Duodenal mucosa (tissue), 2 donors: ENCODE results near the gene HTRA1.

Source experiments
- H3K27ac ChIP-seq: one replicate; pipeline ENCODE4 v1.7.0; 2013; ENCODE audit warnings: low read depth, low read length
- H3K27me3 ChIP-seq, 2 donors: one replicate each; pipeline ENCODE4 v1.7.0; 2013; ENCODE audit warnings: low read length in 2 of 2, control low read depth in 1 of 2; ENCODE audit not compliant: insufficient read depth in 2 of 2, control insufficient read depth in 1 of 2
- H3K36me3 ChIP-seq, 2 donors: one replicate each; pipeline ENCODE4 v1.7.0; 2013; ENCODE audit warnings: low read length in 2 of 2, control low read depth in 1 of 2; ENCODE audit not compliant: insufficient read depth in 2 of 2, control insufficient read depth in 1 of 2
- H3K4me1 ChIP-seq, 2 donors: one replicate each; pipeline ENCODE4 v1.7.0; 2013; ENCODE audit warnings: low read length in 2 of 2, control low read depth in 1 of 2; ENCODE audit not compliant: insufficient read depth in 2 of 2, control insufficient read depth in 1 of 2
- H3K4me3 ChIP-seq, 2 donors: one replicate each; pipeline ENCODE4 v1.7.0; 2013; ENCODE audit warnings: low read length in 2 of 2, low read depth in 1 of 2
- H3K9ac ChIP-seq, 2 donors: one replicate each; pipeline ENCODE4 v1.7.0; 2013; ENCODE audit warnings: low read length in 2 of 2, low read depth in 1 of 2
- H3K9me3 ChIP-seq, 2 donors: one replicate each; pipeline ENCODE4 v1.7.0; 2013; ENCODE audit warnings: low read length in 2 of 2, control low read depth in 1 of 2; ENCODE audit not compliant: control insufficient read depth in 1 of 2

HTRA1 gene

GRCh38 chr10:122526892-122527291, 65.5 kb downstream of the HTRA1 start:
- Histone ChIP-seq H3K27me3 (no peaks in the 10 kb centered on the region), H3K4me3 (no peak overlapping the region), H3K9ac (no peak overlapping the region), H3K36me3 (no peaks in the 10 kb centered on the region), H3K27ac (no peak overlapping the region), H3K4me1 (peaks cover 30 to 52% of the 10 kb centered on the region in 2 donors), H3K9me3 (no peaks in the 10 kb centered on the region)

- H3K9me3 ChIP-seq, result no peaks in the 10 kb centered on the region
- H3K9ac ChIP-seq, result no peak overlapping the region
- no peaks in the 10 kb centered on the region for H3K36me3 ChIP-seq
- no peak overlapping the region for H3K27ac ChIP-seq
- peaks cover 37 to 68% of the 10 kb centered on the region in 2 donors for H3K4me1 ChIP-seq
- no peaks in the 10 kb centered on the region for H3K27me3 ChIP-seq
- no peak overlapping the region for H3K4me3 ChIP-seq
These were observed 68.8 kb downstream of the HTRA1 start for GRCh38 chr10:122530177-122530576.

- H3K27ac ChIP-seq, result no peak overlapping the region
- no peaks in the 10 kb centered on the region for H3K27me3 ChIP-seq
- H3K4me3 ChIP-seq, result no peak overlapping the region
- H3K9ac ChIP-seq, result no peak overlapping the region
- no peaks in the 10 kb centered on the region for H3K36me3 ChIP-seq
- peaks cover 32 to 63% of the 10 kb centered on the region in 2 donors for H3K4me1 ChIP-seq
- no peaks in the 10 kb centered on the region for H3K9me3 ChIP-seq
These were observed 69.9 kb downstream of the HTRA1 start for GRCh38 chr10:122531261-122531660.

- Histone ChIP-seq H3K9me3 (no peaks in the 10 kb centered on the region), H3K27ac (no peak overlapping the region), H3K27me3 (no peaks in the 10 kb centered on the region), H3K4me3 (no peak overlapping the region), H3K4me1 (peaks cover 28 to 56% of the 10 kb centered on the region in 2 donors), H3K36me3 (no peaks in the 10 kb centered on the region), H3K9ac (no peak overlapping the region)
These were observed 70.6 kb downstream of the HTRA1 start for GRCh38 chr10:122531939-122532338.

GRCh38 chr10:122532601-122533296, 71.4 kb downstream of the HTRA1 start:
- H3K27ac ChIP-seq, result no peak overlapping the region
- peaks cover 22 to 48% of the 10 kb centered on the region in 2 donors for H3K4me1 ChIP-seq
- H3K27me3 ChIP-seq, result no peaks in the 10 kb centered on the region
- no peak overlapping the region for H3K9ac ChIP-seq
- no peak overlapping the region for H3K4me3 ChIP-seq
- H3K36me3 ChIP-seq, result no peaks in the 10 kb centered on the region
- H3K9me3 ChIP-seq, result no peaks in the 10 kb centered on the region

- H3K36me3 ChIP-seq, result no peaks in the 10 kb centered on the region
- no peaks in the 10 kb centered on the region for H3K9me3 ChIP-seq
- H3K27me3 ChIP-seq, result no peaks in the 10 kb centered on the region
- H3K9ac ChIP-seq, result no peak overlapping the region
- H3K4me3 ChIP-seq, result no peak overlapping the region
- H3K4me1 ChIP-seq, result peaks cover 27 to 37% of the 10 kb centered on the region in 2 donors
- H3K27ac ChIP-seq, result no peak overlapping the region
These were observed 76.2 kb downstream of the HTRA1 start for GRCh38 chr10:122537545-122537944.

- H3K4me1 ChIP-seq, result peaks cover 44 to 46% of the 10 kb centered on the region in 2 donors
- H3K4me3 ChIP-seq, result no peak overlapping the region
- H3K9me3 ChIP-seq, result no peaks in the 10 kb centered on the region
- no peaks in the 10 kb centered on the region for H3K36me3 ChIP-seq
- H3K27ac ChIP-seq, result no peak overlapping the region
- H3K9ac ChIP-seq, result peak overlapping the region in 1 of 2 donors; percentile 23
- no peaks in the 10 kb centered on the region for H3K27me3 ChIP-seq
These were observed 80.2 kb downstream of the HTRA1 start for GRCh38 chr10:122541541-122542002.

GRCh38 chr10:122543676-122544445, 82.5 kb downstream of the HTRA1 start:
- Histone ChIP-seq H3K4me3 (no peak overlapping the region), H3K27me3 (no peaks in the 10 kb centered on the region), H3K36me3 (no peaks in the 10 kb centered on the region), H3K9ac (no peak overlapping the region), H3K27ac (no peak overlapping the region), H3K9me3 (no peaks in the 10 kb centered on the region), H3K4me1 (peaks cover 52 to 62% of the 10 kb centered on the region in 2 donors)

GRCh38 chr10:122544493-122544892, 83.1 kb downstream of the HTRA1 start:
- no peaks in the 10 kb centered on the region for H3K9me3 ChIP-seq
- no peak overlapping the region for H3K9ac ChIP-seq
- no peaks in the 10 kb centered on the region for H3K36me3 ChIP-seq
- peaks cover 58 to 68% of the 10 kb centered on the region in 2 donors for H3K4me1 ChIP-seq
- H3K27ac ChIP-seq, result no peak overlapping the region
- no peak overlapping the region for H3K4me3 ChIP-seq
- H3K27me3 ChIP-seq, result no peaks in the 10 kb centered on the region

GRCh38 chr10:122546242-122546641, 84.9 kb downstream of the HTRA1 start:
- Histone ChIP-seq H3K9ac (no peak overlapping the region), H3K27ac (no peak overlapping the region), H3K4me3 (no peak overlapping the region), H3K36me3 (no peaks in the 10 kb centered on the region), H3K4me1 (peaks cover 68 to 72% of the 10 kb centered on the region in 2 donors), H3K27me3 (no peaks in the 10 kb centered on the region), H3K9me3 (no peaks in the 10 kb centered on the region)
